HUES64 (cell line): Measurements from ENCODE around the gene SHTN1. TPM values are rescaled to one million over a fixed set of nuclear protein-coding genes. Genes with fewer than 3 reads are reported as not detected.

ENCODE experiments used
- H3K27ac ChIP-seq: 2 replicates; pipeline ENCODE4 v1.7.0; 2013; ENCODE audit warnings: low read depth, low read length, inconsistent platforms
- H3K27me3 ChIP-seq: 2 replicates; pipeline ENCODE4 v1.6.1; 2013; ENCODE audit warnings: mild to moderate bottlenecking, low read length; ENCODE audit not compliant: insufficient read depth
- H3K36me3 ChIP-seq: 2 replicates; pipeline ENCODE4 v1.6.1; 2013; ENCODE audit warnings: mild to moderate bottlenecking, low read length; ENCODE audit not compliant: insufficient read depth
- H3K4me1 ChIP-seq: 2 replicates; pipeline ENCODE4 v1.6.1; 2013; ENCODE audit warnings: mild to moderate bottlenecking, low read length, moderate library complexity; ENCODE audit not compliant: insufficient read depth
- H3K4me3 ChIP-seq: 2 replicates; pipeline ENCODE4 v1.5.1; 2013; ENCODE audit warnings: mild to moderate bottlenecking, low read length, moderate library complexity
- H3K9ac ChIP-seq: 2 replicates; pipeline ENCODE4 v1.6.1; 2013; ENCODE audit warnings: mild to moderate bottlenecking, low read depth, low read length
- H3K9me3 ChIP-seq: 2 replicates; pipeline ENCODE4 v1.6.1; 2013; ENCODE audit warnings: low read depth, low read length; ENCODE audit not compliant: insufficient read depth
- WGBS: fragments of 150-250, 120-280 bp; methylation state at CpG from one replicate; pipeline ENCODE4 v1.1.7; 2013; ENCODE audit warnings: missing lambda C conversion rate; 5-methylcytosine and 5-hydroxymethylcytosine counted together
- polyA plus RNA-seq, 2 experiments: library from polyadenylated mRNA; stranded (reverse); fragments of 50-300 nt; gene quantifications; one replicate each; pipeline ENCODE4 v1.2.3, GENCODE V29; 2013

The SHTN1 gene, protein sequence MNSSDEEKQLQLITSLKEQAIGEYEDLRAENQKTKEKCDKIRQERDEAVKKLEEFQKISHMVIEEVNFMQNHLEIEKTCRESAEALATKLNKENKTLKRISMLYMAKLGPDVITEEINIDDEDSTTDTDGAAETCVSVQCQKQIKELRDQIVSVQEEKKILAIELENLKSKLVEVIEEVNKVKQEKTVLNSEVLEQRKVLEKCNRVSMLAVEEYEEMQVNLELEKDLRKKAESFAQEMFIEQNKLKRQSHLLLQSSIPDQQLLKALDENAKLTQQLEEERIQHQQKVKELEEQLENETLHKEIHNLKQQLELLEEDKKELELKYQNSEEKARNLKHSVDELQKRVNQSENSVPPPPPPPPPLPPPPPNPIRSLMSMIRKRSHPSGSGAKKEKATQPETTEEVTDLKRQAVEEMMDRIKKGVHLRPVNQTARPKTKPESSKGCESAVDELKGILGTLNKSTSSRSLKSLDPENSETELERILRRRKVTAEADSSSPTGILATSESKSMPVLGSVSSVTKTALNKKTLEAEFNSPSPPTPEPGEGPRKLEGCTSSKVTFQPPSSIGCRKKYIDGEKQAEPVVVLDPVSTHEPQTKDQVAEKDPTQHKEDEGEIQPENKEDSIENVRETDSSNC
- polyA plus RNA-seq (2013, experiment 1 of 2): 11.0 TPM
- polyA plus RNA-seq (2013, experiment 2 of 2): 11.3 TPM

DNA sequence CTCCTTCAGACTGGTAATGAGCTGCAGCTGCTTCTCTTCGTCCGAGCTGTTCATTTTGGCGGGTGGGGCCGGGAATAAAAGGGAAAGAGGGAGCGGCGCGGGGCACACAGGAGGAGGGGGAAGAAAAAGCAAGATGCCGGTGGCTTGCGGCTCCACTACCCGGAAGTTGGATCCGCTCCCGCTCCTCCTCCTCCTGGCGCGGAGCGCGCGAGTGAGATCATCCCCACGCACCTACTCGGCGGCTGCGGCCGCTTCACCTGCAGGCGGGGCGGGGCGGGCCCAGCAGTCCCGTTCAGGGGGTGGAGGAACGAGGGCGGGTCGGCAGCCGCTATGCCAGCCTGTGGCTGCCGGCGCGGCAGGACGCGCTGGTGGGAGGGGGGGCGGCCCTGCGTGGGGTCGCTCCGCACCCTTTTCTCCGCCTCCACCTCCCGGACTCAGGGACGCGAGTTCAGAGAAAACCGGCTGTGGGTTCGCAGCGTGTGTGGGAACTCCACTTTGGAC is at the start of gene SHTN1:
TSS of gene SHTN1 (minus strand) at position 162 of the 501 bp plus-strand sequence. CDS start at position 54, 108 bp downstream.
- Histone ChIP-seq H3K9me3 (no peaks in the 10 kb centered on the region), H3K27me3 (peaks cover 10% of the 10 kb centered on the region), H3K4me3 (peak within 1 kb of the TSS; percentile 92), H3K36me3 (no peaks in the 10 kb centered on the region), H3K27ac (0 out of 2 replicates have a peak within 1 kb of the TSS, but pooled peaks have one; percentile 33), H3K4me1 (peaks cover 6% of the 10 kb centered on the region; the same call in 1 of the 2 replicates), H3K9ac (peak within 1 kb of the TSS; percentile 87)
- under 1% methylated on average over 46 of the region's 46 CpGs for WGBS

DNA sequence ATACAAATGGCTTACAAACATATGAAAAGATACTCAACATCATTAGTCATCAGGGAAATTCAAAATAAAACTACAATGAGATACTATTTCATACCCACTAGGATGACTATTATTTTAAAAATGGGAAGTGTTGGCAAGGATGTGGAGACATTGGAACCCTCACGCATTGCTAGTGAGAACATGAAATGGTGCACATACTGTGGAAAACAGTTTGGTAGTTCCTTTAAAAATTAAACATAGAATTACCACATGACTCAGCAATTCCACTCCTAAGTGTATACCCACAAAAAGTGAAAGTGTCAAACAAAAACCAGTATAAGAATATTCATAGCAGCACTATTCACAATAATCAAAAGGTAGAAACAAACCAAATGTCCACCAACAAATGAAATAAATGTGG is 48.5 kb upstream of the SHTN1 start:
- no CpG with 5 or more reads among the region's 1 CpG for whole genome bisulfite sequencing
- no peak overlapping the region for H3K27ac ChIP-seq
- no peak overlapping the region for H3K4me3 ChIP-seq
- no peaks in the 10 kb centered on the region for H3K4me1 ChIP-seq
- no peaks in the 10 kb centered on the region for H3K27me3 ChIP-seq
- no peaks in the 10 kb centered on the region for H3K36me3 ChIP-seq
- 0 out of 2 replicates have a peak, but pooled peaks cover 3% of the 10 kb centered on the region for H3K9me3 ChIP-seq
- H3K9ac ChIP-seq: no peak overlapping the region

GRCh38 chr10:117047947-117048346 is 43.0 kb upstream of the SHTN1 start:
- Histone ChIP-seq H3K9me3 (no peaks in the 10 kb centered on the region), H3K4me3 (no peak overlapping the region), H3K9ac (no peak overlapping the region), H3K27me3 (no peaks in the 10 kb centered on the region), H3K36me3 (no peaks in the 10 kb centered on the region), H3K4me1 (no peaks in the 10 kb centered on the region), H3K27ac (no peak overlapping the region)
- WGBS: 60% methylated on average over 1 of the region's 2 CpGs

- Histone ChIP-seq H3K27ac (no peak overlapping the region), H3K27me3 (no peaks in the 10 kb centered on the region), H3K9ac (no peak overlapping the region), H3K9me3 (no peaks in the 10 kb centered on the region), H3K36me3 (no peaks in the 10 kb centered on the region), H3K4me3 (no peak overlapping the region), H3K4me1 (no peaks in the 10 kb centered on the region)
- WGBS: 97% methylated on average over 8 of the region's 8 CpGs
Measured at GRCh38 chr10:117016266-117016665, 11.3 kb upstream of the SHTN1 start.

DNA sequence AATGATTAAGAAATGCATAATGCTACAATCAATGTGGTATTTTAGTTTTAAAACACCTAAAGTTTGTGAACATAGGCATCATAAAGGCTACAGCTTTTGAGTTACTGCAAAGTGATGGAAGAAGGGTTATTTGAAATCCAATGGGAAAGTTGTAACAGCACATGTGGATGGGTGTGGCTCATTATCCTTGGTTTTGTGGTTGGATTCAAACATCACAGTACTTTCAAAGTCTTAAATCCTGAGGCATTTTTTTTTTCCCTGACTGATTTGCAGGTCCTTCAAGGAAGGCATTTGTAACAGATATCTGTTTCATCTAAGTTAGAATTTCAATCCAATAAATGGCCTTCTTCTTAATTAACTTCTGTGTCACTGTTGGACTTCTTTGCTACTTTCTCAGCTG is 9.8 kb upstream of the SHTN1 start:
- no peaks in the 10 kb centered on the region for H3K9me3 ChIP-seq
- no peak overlapping the region for H3K9ac ChIP-seq
- H3K4me3 ChIP-seq: no peak overlapping the region
- H3K27me3 ChIP-seq: no peaks in the 10 kb centered on the region
- no peaks in the 10 kb centered on the region for H3K4me1 ChIP-seq
- no peaks in the 10 kb centered on the region for H3K36me3 ChIP-seq
- H3K27ac ChIP-seq: no peak overlapping the region

DNA sequence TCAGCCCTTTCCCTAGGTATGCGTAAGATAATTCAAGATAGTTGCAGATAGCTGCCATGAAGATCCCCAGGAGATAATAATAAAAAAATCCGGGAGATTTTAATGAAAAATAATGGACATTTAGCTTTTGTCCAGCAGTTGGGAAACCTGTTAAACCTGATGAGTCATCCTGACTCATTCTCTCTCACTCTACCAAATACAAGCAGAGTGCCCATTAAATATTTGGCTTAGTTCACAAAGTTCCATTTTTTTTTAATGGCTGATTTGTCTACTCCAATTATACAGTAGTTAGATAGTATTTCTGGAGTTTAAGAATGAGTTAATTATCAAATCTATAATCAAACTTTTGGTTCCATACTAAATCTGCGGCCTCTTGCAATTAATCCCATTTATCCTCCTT is 2.1 kb upstream of the SHTN1 start:
- Histone ChIP-seq H3K27me3 (peaks cover 10% of the 10 kb centered on the region), H3K9me3 (no peaks in the 10 kb centered on the region), H3K4me3 (no peak overlapping the region), H3K36me3 (no peaks in the 10 kb centered on the region), H3K4me1 (peaks cover 6% of the 10 kb centered on the region; the same call in 1 of the 2 replicates), H3K9ac (no peak overlapping the region), H3K27ac (no peak overlapping the region)
- 92% methylated on average over 3 of the region's 3 CpGs for WGBS

GRCh38 chr10:117005527-117006055 is 604 bp upstream of the SHTN1 start:
- 23% methylated on average over 21 of the region's 21 CpGs for WGBS
- Histone ChIP-seq H3K27ac (no peak overlapping the region), H3K4me1 (peaks cover 6% of the 10 kb centered on the region; the same call in 1 of the 2 replicates), H3K27me3 (peaks cover 10% of the 10 kb centered on the region), H3K9ac (peak overlapping the region; percentile 87), H3K4me3 (peak overlapping the region; percentile 92), H3K9me3 (no peaks in the 10 kb centered on the region), H3K36me3 (no peaks in the 10 kb centered on the region)

- peak overlapping the region; percentile 87 for H3K9ac ChIP-seq
- peak overlapping the region; percentile 92 for H3K4me3 ChIP-seq
- H3K36me3 ChIP-seq: no peaks in the 10 kb centered on the region
- peaks cover 10% of the 10 kb centered on the region for H3K27me3 ChIP-seq
- peaks cover 6% of the 10 kb centered on the region; the same call in 1 of the 2 replicates for H3K4me1 ChIP-seq
- WGBS: 8% methylated on average over 47 of the region's 47 CpGs
- no peaks in the 10 kb centered on the region for H3K9me3 ChIP-seq
- 0 out of 2 replicates have a peak overlapping the region, but pooled peaks have one; percentile 33 for H3K27ac ChIP-seq
Measured at GRCh38 chr10:117004227-117005025, 561 bp downstream of the SHTN1 start.

GRCh38 chr10:117003336-117003735 is 1.7 kb downstream of the SHTN1 start:
- H3K36me3 ChIP-seq: no peaks in the 10 kb centered on the region
- no peak overlapping the region for H3K27ac ChIP-seq
- H3K4me3 ChIP-seq: no peak overlapping the region

DNA sequence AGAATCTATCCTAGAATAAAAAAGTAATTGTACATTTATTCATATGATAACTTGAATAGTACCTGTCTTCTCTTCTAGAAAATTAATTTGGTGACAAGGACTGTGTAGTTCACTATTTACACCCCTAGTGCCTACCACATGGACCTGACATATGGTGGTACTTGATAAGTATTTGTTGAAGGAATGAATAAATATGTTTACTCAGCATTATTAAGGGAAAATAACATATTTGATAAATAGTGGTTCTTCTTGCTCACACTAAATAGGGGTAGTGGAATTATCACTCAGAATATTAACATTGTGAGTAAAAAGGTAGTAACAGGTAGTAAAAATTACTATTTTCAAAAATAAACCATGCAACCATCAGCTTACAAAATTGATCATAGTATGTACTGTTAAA is 2.8 kb downstream of the SHTN1 start:
- H3K27me3 ChIP-seq: peaks cover 10% of the 10 kb centered on the region
- H3K36me3 ChIP-seq: no peaks in the 10 kb centered on the region
- H3K9ac ChIP-seq: no peak overlapping the region
- H3K4me1 ChIP-seq: peaks cover 5% of the 10 kb centered on the region; the same call in 1 of the 2 replicates
- no peaks in the 10 kb centered on the region for H3K9me3 ChIP-seq
- no peak overlapping the region for H3K4me3 ChIP-seq
- no peak overlapping the region for H3K27ac ChIP-seq

More at GRCh38 chr10:117003336-117003735, 1.7 kb downstream of the SHTN1 start:
- WGBS: 94% methylated on average over 6 of the region's 6 CpGs
- no peaks in the 10 kb centered on the region for H3K9me3 ChIP-seq
- H3K9ac ChIP-seq: no peak overlapping the region
- H3K4me1 ChIP-seq: peaks cover 6% of the 10 kb centered on the region; the same call in 1 of the 2 replicates
- peaks cover 10% of the 10 kb centered on the region for H3K27me3 ChIP-seq
